HCT116 (cell line): ENCODE results near the gene TSC2.
"Not testable (repeated sequence)": the region's sequence is repeated elsewhere in the genome, so short reads cannot be mapped to it uniquely, and the experiment has no call there.

Experiments
- CBX3 ChIP-seq: IDR thresholded peaks from 2 replicates; pipeline ENCODE4 v1.6.1; 2012; ENCODE audit warnings: low read depth
- CTCF ChIP-seq, 3 experiments: fragments of 200-600 bp in 1 of 3; sonication (generic) in 1 of 3; IDR thresholded peaks in 2 of 3; conservative IDR thresholded peaks in 1 of 3; 2 replicates each; pipeline ENCODE4 v1.5.1; 2012 to 2017; ENCODE audit warnings: low read depth in 2 of 3, low read length in 2 of 3, antibody characterized with exemption in 1 of 3, borderline replicate concordance in 1 of 3, control low read depth in 1 of 3, mild to moderate bottlenecking in 1 of 3, mixed read lengths in 1 of 3, mixed run types in 1 of 3, moderate library complexity in 1 of 3; ENCODE audit not compliant: insufficient read depth in 1 of 3
- MAX ChIP-seq: IDR thresholded peaks from 2 replicates; pipeline ENCODE4 v1.6.1; 2012
- POLR2A ChIP-seq: IDR thresholded peaks from 2 replicates; pipeline ENCODE4 v1.7.0; 2011; ENCODE audit warnings: borderline replicate concordance; ENCODE audit not compliant: insufficient read depth, insufficient read length; ENCODE audit errors: extremely low read depth
- POLR2AphosphoS5 ChIP-seq: IDR thresholded peaks from 2 replicates; pipeline ENCODE4 v1.6.1; 2011; ENCODE audit warnings: mild to moderate bottlenecking, low read depth, low read length, moderate library complexity
- YY1 ChIP-seq: IDR thresholded peaks from 2 replicates; pipeline ENCODE4 v1.6.1; 2011; ENCODE audit warnings: low read length, low read depth, moderate library complexity, mild to moderate bottlenecking; ENCODE audit not compliant: insufficient replicate concordance; ENCODE audit errors: extremely low read depth

GRCh38 chr16:2117341-2117740 is 69.6 kb downstream of the TSC2 start:
- not testable (repeated sequence) for TF ChIP-seq POLR2A; CTCF (IDR thresholded peaks at IDR 0.05 in 2 of 3, conservative IDR thresholded peaks at IDR 0.05 in 1 of 3; ENCODE audit: borderline replicate concordance in 1 of 3, insufficient read depth in 1 of 3, low read depth in 2 of 3, low read length in 2 of 3); MAX; CBX3; YY1; POLR2AphosphoS5
